Measurements from ENCODE around the gene LAMB4. TPM values are rescaled to one million over a fixed set of nuclear protein-coding genes. Genes with fewer than 3 reads are reported as not detected.

LAMB4 gene
- total RNA-seq, 1 donor from 2014 or later: 0.75 TPM

- no peak for TF ChIP-seq CTCF (IDR thresholded peaks at IDR 0.05)
- Mint-ChIP-seq H3K4me3 (ENCODE audit: unreplicated experiment) (no peak overlapping the region), H3K36me3 (ENCODE audit: unreplicated experiment) (no peaks in the 10 kb centered on the region), H3K27me3 (ENCODE audit: unreplicated experiment) (no peaks in the 10 kb centered on the region), H3K27ac (ENCODE audit: unreplicated experiment) (peak overlapping the region; percentile 88), H3K9me3 (ENCODE audit: unreplicated experiment) (no peaks in the 10 kb centered on the region), H3K4me1 (ENCODE audit: unreplicated experiment) (peaks cover 48% of the 10 kb centered on the region)
- DNase-seq (ENCODE audit: extremely low spot score, unreplicated experiment): no peak
These were observed 99.6 kb downstream of the LAMB4 start for GRCh38 chr7:108030516-108030915.

- DNase-seq (ENCODE audit: extremely low spot score, unreplicated experiment): no peak
- Mint-ChIP-seq H3K27ac (ENCODE audit: unreplicated experiment) (peak overlapping the region; percentile 88), H3K4me3 (ENCODE audit: unreplicated experiment) (no peak overlapping the region), H3K4me1 (ENCODE audit: unreplicated experiment) (peaks cover 46% of the 10 kb centered on the region), H3K9me3 (ENCODE audit: unreplicated experiment) (no peaks in the 10 kb centered on the region), H3K36me3 (ENCODE audit: unreplicated experiment) (no peaks in the 10 kb centered on the region), H3K27me3 (ENCODE audit: unreplicated experiment) (no peaks in the 10 kb centered on the region)
- no peak for TF ChIP-seq CTCF (IDR thresholded peaks at IDR 0.05)
These were observed 101.1 kb downstream of the LAMB4 start for GRCh38 chr7:108029034-108029433.

- peaks cover 48% of the 10 kb centered on the region for H3K4me1 Mint-ChIP-seq (ENCODE audit: unreplicated experiment)
- DNase-seq (ENCODE audit: extremely low spot score, unreplicated experiment): no peak
- no peaks in the 10 kb centered on the region for H3K9me3 Mint-ChIP-seq (ENCODE audit: unreplicated experiment)
- no peak overlapping the region for H3K4me3 Mint-ChIP-seq (ENCODE audit: unreplicated experiment)
- peak overlapping the region; percentile 97 for H3K27ac Mint-ChIP-seq (ENCODE audit: unreplicated experiment)
- no peak for TF ChIP-seq CTCF (IDR thresholded peaks at IDR 0.05)
- no peaks in the 10 kb centered on the region for H3K27me3 Mint-ChIP-seq (ENCODE audit: unreplicated experiment)
- no peaks in the 10 kb centered on the region for H3K36me3 Mint-ChIP-seq (ENCODE audit: unreplicated experiment)
These were observed 102.0 kb downstream of the LAMB4 start for GRCh38 chr7:108028111-108028510.

- no peak for TF ChIP-seq CTCF (IDR thresholded peaks at IDR 0.05)
- H3K27ac Mint-ChIP-seq (ENCODE audit: unreplicated experiment): peak overlapping the region; percentile 97
- no peaks in the 10 kb centered on the region for H3K36me3 Mint-ChIP-seq (ENCODE audit: unreplicated experiment)
These were observed 102.9 kb downstream of the LAMB4 start for GRCh38 chr7:108027239-108027638.

GRCh38 chr7:108026647-108027046 is 103.5 kb downstream of the LAMB4 start:
- peak overlapping the region; percentile 49 for H3K4me3 Mint-ChIP-seq (ENCODE audit: unreplicated experiment)
- TF ChIP-seq CTCF (IDR thresholded peaks at IDR 0.05): no peak
- H3K27me3 Mint-ChIP-seq (ENCODE audit: unreplicated experiment): no peaks in the 10 kb centered on the region
- peaks cover 60% of the 10 kb centered on the region for H3K4me1 Mint-ChIP-seq (ENCODE audit: unreplicated experiment)
- peak overlapping the region; percentile 97 for H3K27ac Mint-ChIP-seq (ENCODE audit: unreplicated experiment)
- H3K36me3 Mint-ChIP-seq (ENCODE audit: unreplicated experiment): no peaks in the 10 kb centered on the region
- DNase-seq (ENCODE audit: extremely low spot score, unreplicated experiment): no peak
- H3K9me3 Mint-ChIP-seq (ENCODE audit: unreplicated experiment): no peaks in the 10 kb centered on the region

More at GRCh38 chr7:108027239-108027638, 102.9 kb downstream of the LAMB4 start:
- H3K4me3 Mint-ChIP-seq (ENCODE audit: unreplicated experiment): no peak overlapping the region
- no peaks in the 10 kb centered on the region for H3K9me3 Mint-ChIP-seq (ENCODE audit: unreplicated experiment)
- no peaks in the 10 kb centered on the region for H3K27me3 Mint-ChIP-seq (ENCODE audit: unreplicated experiment)
- H3K4me1 Mint-ChIP-seq (ENCODE audit: unreplicated experiment): peaks cover 56% of the 10 kb centered on the region
- DNase-seq (ENCODE audit: extremely low spot score, unreplicated experiment): no peak
